DND-41 (cell line): ENCODE measurements around the gene SLC44A1.

Experiments used
- ATAC-seq: fragments of 200-7000 bp; cut with Tn5 transposase; 3 replicates; pipeline ENCODE4 v1.9.1; 2021; ENCODE audit warnings: low read depth; ENCODE audit not compliant: insufficient read depth
- DNase-seq: peaks from one replicate; pipeline ENCODE4 v3.0.0-alpha.2; 2020
- H2AFZ ChIP-seq: 2 replicates; pipeline ENCODE4 v1.6.0; 2012; ENCODE audit warnings: low read depth, low read length
- H3K27ac ChIP-seq: 2 replicates; pipeline ENCODE4 v1.5.1; 2012; ENCODE audit warnings: low read length, inconsistent platforms
- H3K27me3 ChIP-seq: fragments of 200-600 bp; sonication (generic); 2 replicates; pipeline ENCODE4 v1.6.0; 2012; ENCODE audit warnings: low read length, mild to moderate bottlenecking, inconsistent platforms; ENCODE audit not compliant: insufficient read depth, poor library complexity
- H3K36me3 ChIP-seq: 2 replicates; pipeline ENCODE4 v1.5.1; 2012; ENCODE audit warnings: low read length, inconsistent platforms; ENCODE audit not compliant: insufficient read depth
- H3K4me1 ChIP-seq: 2 replicates; pipeline ENCODE4 v1.5.1; 2012; ENCODE audit warnings: mild to moderate bottlenecking, low read length; ENCODE audit not compliant: insufficient read depth
- H3K4me2 ChIP-seq: 2 replicates; pipeline ENCODE4 v1.6.0; 2012; ENCODE audit warnings: mild to moderate bottlenecking, moderate library complexity, low read length, inconsistent platforms; ENCODE audit not compliant: insufficient read depth
- H3K4me3 ChIP-seq, 2 experiments: fragments of 200-600 bp in 1 of 2; shearing (Covaris generic) in 1 of 2; 2 replicates each; pipeline ENCODE4 v1.5.1; 2012 to 2016; ENCODE audit warnings: inconsistent platforms in 2 of 2, low read length in 2 of 2, mild to moderate bottlenecking in 2 of 2, low read depth in 1 of 2, moderate library complexity in 1 of 2
- H3K79me2 ChIP-seq: 2 replicates; pipeline ENCODE4 v1.6.0; 2012; ENCODE audit warnings: low read length, inconsistent platforms; ENCODE audit not compliant: insufficient read depth
- H3K9ac ChIP-seq: 2 replicates; pipeline ENCODE4 v1.6.0; 2012; ENCODE audit warnings: low read depth, mild to moderate bottlenecking, inconsistent platforms, low read length, moderate library complexity
- H3K9me3 ChIP-seq: 2 replicates; pipeline ENCODE4 v1.5.1; 2012; ENCODE audit warnings: low read length, moderate library complexity, mild to moderate bottlenecking, inconsistent platforms; ENCODE audit not compliant: insufficient read depth, severe bottlenecking
- H4K20me1 ChIP-seq: 2 replicates; pipeline ENCODE4 v1.6.0; 2012; ENCODE audit warnings: low read length; ENCODE audit not compliant: insufficient read depth
- EZH2 ChIP-seq: IDR thresholded peaks from 3 replicates; pipeline ENCODE4 v1.6.1; 2012; ENCODE audit warnings: borderline replicate concordance, low read depth, mild to moderate bottlenecking, moderate library complexity, low read length, inconsistent platforms; ENCODE audit not compliant: severe bottlenecking
- TF ChIP-seq, protein P1 (sequence below): IDR thresholded peaks from 2 replicates; pipeline ENCODE4 v1.5.1; 2012; ENCODE audit warnings: borderline replicate concordance, low read length, moderate library complexity, mild to moderate bottlenecking; ENCODE audit not compliant: poor library complexity, severe bottlenecking; ENCODE audit errors: extremely low read depth

The SLC44A1 gene

DNA sequence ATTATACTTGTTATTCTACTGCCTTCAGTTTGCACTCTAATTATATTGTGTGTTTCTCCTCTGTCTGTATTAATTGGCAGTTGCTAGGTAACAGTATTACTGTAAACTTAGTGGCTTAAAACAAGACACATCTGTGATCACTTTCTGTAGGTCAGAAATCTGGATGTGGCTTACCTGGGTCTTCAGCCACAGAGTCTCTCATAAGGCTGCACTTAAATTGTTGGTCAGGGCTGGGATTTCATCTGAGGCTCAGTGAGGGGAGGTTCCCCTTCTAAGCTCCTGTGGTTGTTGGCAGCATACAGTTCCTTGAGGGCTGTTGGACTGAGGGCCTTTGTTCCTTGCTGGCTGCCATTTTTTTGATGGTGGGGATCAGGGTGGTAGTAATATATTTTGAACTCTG, 68.8 kb downstream of the SLC44A1 start:
- Histone ChIP-seq H4K20me1 (no peaks in the 10 kb centered on the region; the same call in 1 of the 2 replicates), H3K9ac (no peak overlapping the region), H3K27me3 (no peaks in the 10 kb centered on the region), H3K4me2 (no peak overlapping the region), H2AFZ (no peak overlapping the region), H3K4me1 (no peaks in the 10 kb centered on the region), H3K27ac (no peak overlapping the region), H3K36me3 (no peaks in the 10 kb centered on the region; the same call in 1 of the 2 replicates), H3K9me3 (no peaks in the 10 kb centered on the region), H3K4me3 (no peak overlapping the region), H3K79me2 (no peaks in the 10 kb centered on the region)
- ATAC-seq = no peak
- no peak for TF ChIP-seq EZH2
- TF ChIP-seq, protein P1, sequence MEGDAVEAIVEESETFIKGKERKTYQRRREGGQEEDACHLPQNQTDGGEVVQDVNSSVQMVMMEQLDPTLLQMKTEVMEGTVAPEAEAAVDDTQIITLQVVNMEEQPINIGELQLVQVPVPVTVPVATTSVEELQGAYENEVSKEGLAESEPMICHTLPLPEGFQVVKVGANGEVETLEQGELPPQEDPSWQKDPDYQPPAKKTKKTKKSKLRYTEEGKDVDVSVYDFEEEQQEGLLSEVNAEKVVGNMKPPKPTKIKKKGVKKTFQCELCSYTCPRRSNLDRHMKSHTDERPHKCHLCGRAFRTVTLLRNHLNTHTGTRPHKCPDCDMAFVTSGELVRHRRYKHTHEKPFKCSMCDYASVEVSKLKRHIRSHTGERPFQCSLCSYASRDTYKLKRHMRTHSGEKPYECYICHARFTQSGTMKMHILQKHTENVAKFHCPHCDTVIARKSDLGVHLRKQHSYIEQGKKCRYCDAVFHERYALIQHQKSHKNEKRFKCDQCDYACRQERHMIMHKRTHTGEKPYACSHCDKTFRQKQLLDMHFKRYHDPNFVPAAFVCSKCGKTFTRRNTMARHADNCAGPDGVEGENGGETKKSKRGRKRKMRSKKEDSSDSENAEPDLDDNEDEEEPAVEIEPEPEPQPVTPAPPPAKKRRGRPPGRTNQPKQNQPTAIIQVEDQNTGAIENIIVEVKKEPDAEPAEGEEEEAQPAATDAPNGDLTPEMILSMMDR = no peak
- no peak for DNase-seq

DNA sequence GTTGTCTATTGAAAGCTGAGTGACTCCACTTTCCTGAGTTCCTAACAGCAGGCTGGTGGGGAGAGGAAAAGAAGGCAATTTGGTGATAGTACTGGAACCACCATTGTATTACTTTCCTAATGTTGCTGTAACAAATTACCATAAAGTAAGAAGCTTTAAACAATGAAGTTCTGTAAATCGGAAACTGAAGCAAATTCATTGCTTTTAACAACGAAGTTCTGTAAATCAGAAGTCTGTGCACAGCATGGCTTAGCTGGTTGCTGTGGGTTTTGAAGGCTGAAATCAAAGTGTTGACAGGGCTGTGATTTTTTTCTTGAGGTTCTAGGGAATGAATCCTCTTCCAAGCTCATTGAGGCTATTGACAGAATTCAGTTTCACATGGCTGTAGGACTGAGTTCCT, 72.3 kb downstream of the SLC44A1 start:
- Histone ChIP-seq H3K4me2 (no peak overlapping the region), H3K9ac (no peak overlapping the region), H2AFZ (no peak overlapping the region), H3K27ac (no peak overlapping the region), H3K36me3 (no peaks in the 10 kb centered on the region; the same call in 1 of the 2 replicates), H3K79me2 (no peaks in the 10 kb centered on the region), H3K4me3 (no peak overlapping the region), H3K9me3 (no peaks in the 10 kb centered on the region), H3K4me1 (no peaks in the 10 kb centered on the region), H3K27me3 (no peaks in the 10 kb centered on the region), H4K20me1 (no peaks in the 10 kb centered on the region; the same call in 1 of the 2 replicates)
- DNase-seq (no peak), ATAC-seq (no peak)
- TF ChIP-seq EZH2 = no peak
- TF ChIP-seq, protein P1 = no peak

DNA sequence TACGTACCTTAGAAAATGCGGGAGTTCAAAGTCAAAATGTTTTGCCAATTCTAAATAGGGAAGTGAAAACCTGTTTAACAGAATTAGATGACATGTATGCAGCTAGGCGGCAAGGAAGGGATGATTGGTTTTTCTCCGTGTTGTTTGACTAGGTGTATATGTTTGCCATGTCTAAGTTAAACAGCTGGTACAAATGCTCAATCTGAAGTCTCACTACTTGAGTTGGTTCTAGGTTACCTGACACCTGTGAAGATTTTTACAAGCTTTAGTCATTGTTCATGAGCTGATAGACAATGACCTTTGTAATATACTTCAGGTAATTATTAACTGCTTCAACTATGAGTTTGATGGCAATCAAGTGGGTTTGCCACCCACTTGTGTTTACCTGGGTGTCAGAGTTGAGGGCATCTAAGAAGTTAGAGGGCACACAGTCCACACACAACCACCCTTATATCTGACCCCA, 74.3 kb downstream of the SLC44A1 start:
- H2AFZ ChIP-seq = no peak overlapping the region
- H3K27ac ChIP-seq = no peak overlapping the region
- H3K4me2 ChIP-seq = no peak overlapping the region
- no peak overlapping the region for H3K4me3 ChIP-seq
- H3K9me3 ChIP-seq = no peaks in the 10 kb centered on the region
- H3K27me3 ChIP-seq = no peaks in the 10 kb centered on the region
- TF ChIP-seq, protein P1 = no peak
- no peak for TF ChIP-seq EZH2
- no peak overlapping the region for H3K9ac ChIP-seq
- DNase-seq (no peak), ATAC-seq (no peak)
- no peaks in the 10 kb centered on the region; the same call in 1 of the 2 replicates for H3K36me3 ChIP-seq
- no peaks in the 10 kb centered on the region for H3K79me2 ChIP-seq
- no peaks in the 10 kb centered on the region; the same call in 1 of the 2 replicates for H4K20me1 ChIP-seq
- no peaks in the 10 kb centered on the region for H3K4me1 ChIP-seq
